Mucosa of descending colon (tissue), 3 donors: ENCODE measurements around the gene ASTN2. TPM values are rescaled to one million over a fixed set of nuclear protein-coding genes. Genes with fewer than 3 reads are reported as not detected.

Experiments
- ATAC-seq: fragments of 200-7000 bp; cut with Tn5 transposase; one replicate; pipeline ENCODE4 v1.9.1; 2020; ENCODE audit warnings: mild to moderate bottlenecking, moderate library complexity
- DNase-seq, 3 donors: peaks; one replicate each; pipeline ENCODE4 v3.0.0-alpha.2; 2020
- H3K36me3 ChIP-seq: fragments of 200-600 bp; one replicate; pipeline ENCODE4 v1.8.0; 2021; ENCODE audit warnings: low read depth, mild to moderate bottlenecking
- H3K4me1 ChIP-seq: fragments of 200-600 bp; one replicate; pipeline ENCODE4 v1.8.0; 2021; ENCODE audit warnings: low read depth, mild to moderate bottlenecking
- H3K4me3 ChIP-seq: fragments of 200-600 bp; one replicate; pipeline ENCODE4 v1.8.0; 2021; ENCODE audit warnings: mild to moderate bottlenecking
- H3K9me3 ChIP-seq: fragments of 200-600 bp; one replicate; pipeline ENCODE4 v1.8.0; 2021; ENCODE audit warnings: mild to moderate bottlenecking
- CTCF ChIP-seq: fragments of 200-600 bp; IDR thresholded peaks from one replicate; pipeline ENCODE4 v1.8.0; 2022; ENCODE audit warnings: antibody characterized with exemption, mild to moderate bottlenecking
- intact Hi-C, 2 donors: fragments of 100-400 bp; cut with DNase I in 1 of 2; cut with micrococcal nuclease in 1 of 2; formaldehyde crosslinking; loops; one replicate each; pipeline versions ENCODE4 v1.11.0 to v1.11.1; 2022; cut with DNase I, micrococcal nuclease
- total RNA-seq, 3 donors: library from RNA; stranded (reverse); fragmentation: NEBNext Ultra II Directional in 2 of 3; extraction: Animal tissue kit (Norgen Biotek cat#: 25700) in 2 of 3; gene quantifications; one replicate each; pipeline versions ENCODE4 v1.2.1 to v1.2.4, GENCODE V29; 2021 to 2023
- donor health status: DM: no; HTN: no; CAD: no; lungs with moderate emphysema.
- donor health status: DM: no; HTN: no; CAD: no.
- donor health status: DM: no; HTN: yes; CAD: no.

The ASTN2 gene
- total RNA-seq, 3 donors from 2014 or later: 3.5 to 6.1 (median 5.4) TPM

GRCh38 chr9:116703634-116704033, 711.2 kb downstream of the ASTN2 start:
- intact Hi-C loops: no loop called here
- ATAC-seq (no peak), DNase-seq (no peak)
- Histone ChIP-seq H3K4me1 (no peaks in the 10 kb centered on the region), H3K4me3 (no peak overlapping the region), H3K9me3 (no peaks in the 10 kb centered on the region), H3K36me3 (no peaks in the 10 kb centered on the region)
- TF ChIP-seq CTCF: no peak

DNA sequence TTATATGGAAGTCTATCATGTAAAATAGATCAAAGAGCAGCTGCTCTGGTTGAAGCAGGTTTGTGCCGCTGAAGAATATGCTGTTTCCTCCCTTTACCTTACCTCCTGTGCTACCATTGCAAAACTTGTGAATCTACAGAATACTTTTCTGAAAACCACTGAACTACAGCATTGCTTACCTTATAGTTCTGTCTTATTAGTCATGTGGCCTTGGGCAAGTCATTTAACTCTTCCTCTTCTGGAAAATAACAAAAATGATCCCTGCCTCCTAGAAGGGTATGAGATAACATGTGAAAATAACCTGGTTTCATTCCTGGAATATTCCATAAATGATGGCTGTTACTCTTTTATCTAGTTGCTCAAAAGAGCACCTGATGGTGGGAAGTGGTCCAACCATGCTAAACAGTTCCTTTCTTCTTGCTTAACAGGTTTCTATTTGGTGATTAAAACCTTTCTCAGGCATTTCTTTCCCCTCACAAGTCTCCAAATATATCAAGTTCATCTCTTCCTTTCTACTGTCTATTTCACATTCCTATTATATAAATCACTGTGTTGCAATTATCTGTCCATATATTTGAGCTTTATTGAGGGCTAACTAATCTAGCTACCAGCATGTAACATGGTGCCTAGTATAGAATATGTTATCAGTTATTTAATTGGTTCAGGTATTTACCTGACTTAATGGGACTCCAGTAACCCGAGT, 712.8 kb downstream of the ASTN2 start:
- no peak for ATAC-seq

GRCh38 chr9:116700882-116701865, 713.7 kb downstream of the ASTN2 start:
- H3K36me3 ChIP-seq: no peaks in the 10 kb centered on the region
- no peak overlapping the region for H3K4me3 ChIP-seq
- no peaks in the 10 kb centered on the region for H3K9me3 ChIP-seq
- DNase-seq (no peak), ATAC-seq (no peak)
- TF ChIP-seq CTCF: no peak
- no peaks in the 10 kb centered on the region for H3K4me1 ChIP-seq
- intact Hi-C loops: no loop called here

More for the DNA sequence above, 712.8 kb downstream of the ASTN2 start:
- H3K36me3 ChIP-seq: no peaks in the 10 kb centered on the region
- DNase-seq: no peak
- H3K4me1 ChIP-seq: no peaks in the 10 kb centered on the region
- no peak for TF ChIP-seq CTCF
- intact Hi-C loops: no loop called here
- no peaks in the 10 kb centered on the region for H3K9me3 ChIP-seq
- no peak overlapping the region for H3K4me3 ChIP-seq

- no peak overlapping the region for H3K4me3 ChIP-seq
- TF ChIP-seq CTCF: no peak
- intact Hi-C loops: no loop called here
- ATAC-seq (no peak), DNase-seq (no peak)
- H3K36me3 ChIP-seq: no peaks in the 10 kb centered on the region
- no peaks in the 10 kb centered on the region for H3K4me1 ChIP-seq
- no peaks in the 10 kb centered on the region for H3K9me3 ChIP-seq
Measured at GRCh38 chr9:116700279-116700678, 714.6 kb downstream of the ASTN2 start.

DNA sequence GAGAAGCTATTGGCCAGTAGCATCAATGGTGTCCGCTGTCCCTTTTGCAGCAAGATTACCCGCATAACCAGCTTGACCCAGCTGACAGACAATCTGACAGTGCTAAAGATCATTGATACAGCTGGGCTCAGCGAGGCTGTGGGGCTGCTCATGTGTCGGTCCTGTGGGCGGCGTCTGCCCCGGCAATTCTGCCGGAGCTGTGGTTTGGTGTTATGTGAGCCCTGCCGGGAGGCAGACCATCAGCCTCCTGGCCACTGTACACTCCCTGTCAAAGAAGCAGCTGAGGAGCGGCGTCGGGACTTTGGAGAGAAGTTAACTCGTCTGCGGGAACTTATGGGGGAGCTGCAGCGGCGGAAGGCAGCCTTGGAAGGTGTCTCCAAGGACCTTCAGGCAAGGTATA, 717.0 kb downstream of the ASTN2 start:
- DNase-seq (no peak), ATAC-seq (no peak)
- Histone ChIP-seq H3K4me1 (peaks cover 14% of the 10 kb centered on the region), H3K9me3 (no peaks in the 10 kb centered on the region), H3K36me3 (no peaks in the 10 kb centered on the region), H3K4me3 (no peak overlapping the region)
- intact Hi-C loops: no loop called here
- no peak for TF ChIP-seq CTCF
